NT2/D1 (cell line): ENCODE data around the gene IGSF22.

Source experiments
- SUZ12 ChIP-seq: IDR thresholded peaks from 2 replicates; pipeline ENCODE4 v1.6.1; 2011; ENCODE audit not compliant: insufficient read length, insufficient read depth; ENCODE audit errors: extremely low read depth
- YY1 ChIP-seq: IDR thresholded peaks from 2 replicates; pipeline ENCODE4 v1.6.1; 2011; ENCODE audit not compliant: insufficient read length, insufficient read depth
- ZNF274 ChIP-seq: IDR thresholded peaks from 2 replicates; pipeline ENCODE4 v1.6.1; 2011; ENCODE audit warnings: mild to moderate bottlenecking, low read depth, low read length

- TF ChIP-seq YY1 (no peak), SUZ12 (no peak), ZNF274 (no peak)
Measured at GRCh38 chr11:18749681-18750319, 23.8 kb upstream of the IGSF22 start.
